Parathyroid adenoma (tissue), 2 donors: Measurements from ENCODE around the gene FADD.

Source experiments
- H2AFZ ChIP-seq: fragments of 300-600 bp; sonication (generic); one replicate; pipeline ENCODE4 v1.7.0; 2017; ENCODE audit warnings: antibody characterized with exemption, mild to moderate bottlenecking
- H3K27ac ChIP-seq: fragments of 300-600 bp; sonication (generic); one replicate; pipeline ENCODE4 v1.7.0; 2017
- H3K27me3 ChIP-seq: fragments of 300-600 bp; sonication (generic); one replicate; pipeline ENCODE4 v1.7.0; 2017; ENCODE audit warnings: low read length; ENCODE audit not compliant: control insufficient read depth, insufficient read depth
- H3K36me3 ChIP-seq: fragments of 300-600 bp; sonication (generic); one replicate; pipeline ENCODE4 v1.7.0; 2017; ENCODE audit warnings: low read length; ENCODE audit not compliant: control insufficient read depth, insufficient read depth
- H3K4me1 ChIP-seq: fragments of 300-600 bp; sonication (generic); one replicate; pipeline ENCODE4 v1.7.0; 2017; ENCODE audit warnings: control low read depth
- H3K4me2 ChIP-seq: fragments of 300-600 bp; sonication (generic); one replicate; pipeline ENCODE4 v1.7.0; 2017; ENCODE audit warnings: low read length
- H3K4me3 ChIP-seq: fragments of 300-600 bp; sonication (generic); one replicate; pipeline ENCODE4 v1.7.0; 2017; ENCODE audit warnings: low read depth, low read length
- H3K79me2 ChIP-seq: fragments of 300-600 bp; sonication (generic); one replicate; pipeline ENCODE4 v1.7.0; 2017; ENCODE audit warnings: control low read depth
- H3K9ac ChIP-seq: fragments of 300-600 bp; sonication (generic); one replicate; pipeline ENCODE4 v1.7.0; 2017; ENCODE audit warnings: mild to moderate bottlenecking
- H3K9me3 ChIP-seq: fragments of 300-600 bp; sonication (generic); one replicate; pipeline ENCODE4 v1.7.0; 2017; ENCODE audit warnings: low read length; ENCODE audit not compliant: control insufficient read depth
- CTCF ChIP-seq: fragments of 300-600 bp; sonication (generic); IDR thresholded peaks from one replicate; pipeline ENCODE4 v1.7.0; 2017; ENCODE audit warnings: antibody characterized with exemption, mild to moderate bottlenecking
- donor health status: primary hyperparathyroidism.

The FADD gene

GRCh38 chr11:70250876-70251658 lies 48.0 kb downstream of the FADD start:
- Histone ChIP-seq H3K27ac (no peak overlapping the region), H3K4me3 (no peak overlapping the region), H3K4me1 (no peaks in the 10 kb centered on the region), H3K9me3 (no peaks in the 10 kb centered on the region), H3K9ac (no peak overlapping the region), H3K27me3 (no peaks in the 10 kb centered on the region), H3K79me2 (no peaks in the 10 kb centered on the region), H3K4me2 (no peak overlapping the region), H2AFZ (no peak overlapping the region), H3K36me3 (no peaks in the 10 kb centered on the region)
- TF ChIP-seq CTCF, result no peak

GRCh38 chr11:70251659-70252321 lies 48.7 kb downstream of the FADD start:
- no peak overlapping the region for H3K4me3 ChIP-seq
- H3K27ac ChIP-seq, result no peak overlapping the region
- TF ChIP-seq CTCF, result no peak
- no peak overlapping the region for H3K9ac ChIP-seq
- H3K27me3 ChIP-seq, result no peaks in the 10 kb centered on the region
- H3K4me2 ChIP-seq, result no peak overlapping the region
- no peak overlapping the region for H2AFZ ChIP-seq
- H3K36me3 ChIP-seq, result no peaks in the 10 kb centered on the region
- no peaks in the 10 kb centered on the region for H3K9me3 ChIP-seq
- no peaks in the 10 kb centered on the region for H3K4me1 ChIP-seq
- H3K79me2 ChIP-seq, result no peaks in the 10 kb centered on the region

GRCh38 chr11:70252844-70253243 lies 49.7 kb downstream of the FADD start:
- TF ChIP-seq CTCF, result no peak
- Histone ChIP-seq H3K79me2 (no peaks in the 10 kb centered on the region), H3K36me3 (no peaks in the 10 kb centered on the region), H3K27ac (no peak overlapping the region), H3K4me1 (no peaks in the 10 kb centered on the region), H3K9me3 (no peaks in the 10 kb centered on the region), H3K27me3 (no peaks in the 10 kb centered on the region), H3K4me2 (no peak overlapping the region), H3K9ac (no peak overlapping the region), H3K4me3 (no peak overlapping the region), H2AFZ (no peak overlapping the region)

- Histone ChIP-seq H2AFZ (no peak overlapping the region), H3K4me1 (no peaks in the 10 kb centered on the region), H3K4me3 (no peak overlapping the region), H3K4me2 (no peak overlapping the region), H3K36me3 (no peaks in the 10 kb centered on the region), H3K9ac (no peak overlapping the region), H3K9me3 (no peaks in the 10 kb centered on the region), H3K79me2 (no peaks in the 10 kb centered on the region), H3K27ac (no peak overlapping the region), H3K27me3 (no peaks in the 10 kb centered on the region)
- no peak for TF ChIP-seq CTCF
Measured at GRCh38 chr11:70255477-70256116, 52.5 kb downstream of the FADD start.
